A549 (cell line): ENCODE measurements around the gene SUGCT. TPM values are rescaled to one million over a fixed set of nuclear protein-coding genes. Genes with fewer than 3 reads are reported as not detected.

Experiments used
- ATAC-seq, 2 experiments: fragments of 200-7000 bp in 1 of 2; fragments of >200 bp in 1 of 2; cut with Nextera tagmentation in 1 of 2; cut with Tn5 transposase in 1 of 2; 3 replicates each; pipeline versions ENCODE4 v1.8.0 to v1.9.1; 2018 to 2020; ENCODE audit warnings: mild to moderate bottlenecking in 1 of 2, moderate library complexity in 1 of 2
- CTCF ChIA-PET: fragments of 300-600 bp; sonication (Branson Sonifier 250); formaldehyde crosslinking; extraction: SDS; loops from one replicate; lab custom pipeline; 2021; ENCODE audit warnings: antibody characterized with exemption, inconsistent platforms; lab: Yijun Ruan, JAX
- POLR2A ChIA-PET: fragments of 350-600 bp; formaldehyde crosslinking; extraction: SDS; loops from one replicate; lab custom pipeline; 2021; ENCODE audit warnings: antibody characterized with exemption, inconsistent platforms; lab: Yijun Ruan, JAX
- DNase-seq, 2 experiments: peaks; one replicate each; pipeline versions ENCODE4 v3.0.0 to v3.0.0-alpha.2; 2011 to 2016; ENCODE audit warnings: low read depth in 1 of 2, low spot score in 1 of 2
- FAIRE-seq: peaks from 2 replicates; lab custom pipeline; 2011; peaks lifted over from hg19 to GRCh38; lab: Jason Lieb, UNC
- H3K27ac ChIP-seq, 2 experiments: fragments of >200 bp; sonication (Bioruptor Twin); formaldehyde crosslinking; 3 replicates each; pipeline ENCODE4 v1.5.1; 2016 to 2017
- H3K4me1 ChIP-seq: fragments of >200 bp; sonication (Bioruptor Twin); formaldehyde crosslinking; 3 replicates; pipeline ENCODE4 v1.6.1; 2016
- H3K4me2 ChIP-seq: fragments of >200 bp; sonication (Bioruptor Twin); formaldehyde crosslinking; 3 replicates; pipeline ENCODE4 v1.6.1; 2016
- H3K4me3 ChIP-seq: fragments of >200 bp; sonication (Bioruptor Twin); formaldehyde crosslinking; 3 replicates; pipeline ENCODE4 v1.5.1; 2016
- H3K9me3 ChIP-seq: fragments of >200 bp; sonication (Bioruptor Twin); formaldehyde crosslinking; 3 replicates; pipeline ENCODE4 v1.6.1; 2016
- ATOH8 ChIP-seq: fragments of 250-450 bp; sonication (Bioruptor Pico); IDR thresholded peaks from 2 replicates; pipeline ENCODE4 v1.5.0; 2020; ENCODE audit warnings: low read depth, mild to moderate bottlenecking, moderate library complexity
- CBX2 ChIP-seq: fragments of 200-600 bp; sonication (generic); IDR thresholded peaks from 2 replicates; pipeline ENCODE4 v1.6.1; 2016; ENCODE audit warnings: low read depth, mild to moderate bottlenecking, borderline replicate concordance
- CBX8 ChIP-seq: fragments of 200-600 bp; sonication (generic); IDR thresholded peaks from 2 replicates; pipeline ENCODE4 v1.6.1; 2016
- CEBPB ChIP-seq, 2 experiments: fragments of >200 bp in 1 of 2; sonication (Bioruptor Twin) in 1 of 2; formaldehyde crosslinking in 1 of 2; IDR thresholded peaks; 2 replicates each; pipeline ENCODE4 v1.6.1; 2012 to 2016
- CHD4 ChIP-seq: fragments of 200-600 bp; sonication (generic); IDR thresholded peaks from 2 replicates; pipeline ENCODE4 v1.6.1; 2016; ENCODE audit warnings: antibody characterized with exemption, mild to moderate bottlenecking, borderline replicate concordance
- CTCF ChIP-seq: fragments of >200 bp; sonication (Bioruptor Twin); formaldehyde crosslinking; IDR thresholded peaks from 3 replicates; pipeline ENCODE4 v1.5.1; 2016
- EP300 ChIP-seq, 2 experiments: fragments of >200 bp; sonication (Bioruptor Twin); formaldehyde crosslinking; IDR thresholded peaks; 2 replicates in 1 of 2; 3 replicates in 1 of 2; pipeline ENCODE4 v1.6.1; 2016 to 2017
- FOSL2 ChIP-seq, 2 experiments: fragments of 450-650 bp in 1 of 2; fragments of >200 bp in 1 of 2; sonication (Bioruptor Twin) in 1 of 2; formaldehyde crosslinking; IDR thresholded peaks; 2 replicates each; pipeline versions ENCODE4 v1.5.0 to v1.6.1; 2016 to 2020; ENCODE audit warnings: mild to moderate bottlenecking in 1 of 2, moderate library complexity in 1 of 2
- FOXS1 ChIP-seq: fragments of 250-450 bp; sonication (Bioruptor Pico); IDR thresholded peaks from 2 replicates; pipeline ENCODE4 v1.5.0; 2020; ENCODE audit warnings: mild to moderate bottlenecking, moderate library complexity
- GATA3 ChIP-seq: IDR thresholded peaks from 2 replicates; pipeline ENCODE4 v1.6.1; 2012; ENCODE audit warnings: borderline replicate concordance
- HDAC2 ChIP-seq: fragments of 200-600 bp; sonication (generic); IDR thresholded peaks from 2 replicates; pipeline ENCODE4 v1.6.1; 2016
- HES2 ChIP-seq: fragments of >200 bp; sonication (Bioruptor Twin); formaldehyde crosslinking; IDR thresholded peaks from 2 replicates; pipeline ENCODE4 v1.6.1; 2016
- HEYL ChIP-seq: fragments of 250-450 bp; sonication (Bioruptor Pico); IDR thresholded peaks from 2 replicates; pipeline ENCODE4 v1.8.0; 2021; ENCODE audit warnings: mild to moderate bottlenecking, moderate library complexity
- HMGXB4 ChIP-seq: fragments of 250-450 bp; sonication (Bioruptor Pico); IDR thresholded peaks from 2 replicates; pipeline ENCODE4 v1.5.0; 2021; ENCODE audit warnings: mild to moderate bottlenecking, moderate library complexity, borderline replicate concordance
- HOXB13 ChIP-seq: fragments of 250-450 bp; sonication (Bioruptor Pico); IDR thresholded peaks from 2 replicates; pipeline ENCODE4 v1.5.0; 2020; ENCODE audit warnings: low read depth, mild to moderate bottlenecking, moderate library complexity
- MAFK ChIP-seq: fragments of 450-650 bp; IDR thresholded peaks from 2 replicates; pipeline ENCODE4 v1.6.1; 2014; ENCODE audit not compliant: partially characterized antibody
- NPAS2 ChIP-seq: fragments of 250-450 bp; sonication (Bioruptor Pico); IDR thresholded peaks from 2 replicates; pipeline ENCODE4 v1.8.0; 2022; ENCODE audit warnings: mild to moderate bottlenecking, moderate library complexity, borderline replicate concordance
- PBX3 ChIP-seq: IDR thresholded peaks from 2 replicates; pipeline ENCODE4 v1.6.1; 2012
- TP53 ChIP-seq: fragments of 250-450 bp; sonication (Bioruptor Pico); IDR thresholded peaks from 2 replicates; pipeline ENCODE4 v1.5.0; 2021; ENCODE audit warnings: mild to moderate bottlenecking, moderate library complexity
- USF2 ChIP-seq: fragments of 450-650 bp; IDR thresholded peaks from 2 replicates; pipeline ENCODE4 v1.6.1; 2014; ENCODE audit warnings: antibody characterized with exemption
- ZC3H11A ChIP-seq: fragments of 450-650 bp; IDR thresholded peaks from 2 replicates; pipeline ENCODE4 v1.6.1; 2014; ENCODE audit warnings: antibody characterized with exemption, mild to moderate bottlenecking
- ZFP36 ChIP-seq: fragments of 450-650 bp; IDR thresholded peaks from 2 replicates; pipeline ENCODE4 v1.6.1; 2014; ENCODE audit warnings: borderline replicate concordance; ENCODE audit not compliant: partially characterized antibody
- WGBS: methylation state at CpG from one replicate; pipeline ENCODE4 v1.1.6; 2017; ENCODE audit errors: missing lambda C conversion rate; 5-methylcytosine and 5-hydroxymethylcytosine counted together
- polyA plus RNA-seq, 4 experiments: library from polyadenylated mRNA; depleted of rRNA in 3 of 4; stranded (reverse); fragments of >200 nt; fragmentation: RNase III in 1 of 4; extraction: RNeasy Plus Mini Kit Qiagen cat#74134 plus additional on column Dnase treatment in 1 of 4; gene quantifications; 2 replicates in 3 of 4; 3 replicates in 1 of 4; pipeline ENCODE4 v1.2.3, GENCODE V29; 2011 to 2017

The SUGCT gene
- polyA plus RNA-seq, 2 of the 4 experiments (the other 2 are of a cell fraction) = 1.4 to 1.6 TPM

GRCh38 chr7:40220421-40220911 lies 85.7 kb downstream of the SUGCT start (continued):
- no peak for TF ChIP-seq FOSL2 (IDR thresholded peaks at IDR 0.05)
- no peak for TF ChIP-seq FOSL2 (CRISPR knock-in tag; IDR thresholded peaks at IDR 0.05)
- no peak for TF ChIP-seq CHD4

GRCh38 chr7:40221836-40222235 lies 87.0 kb downstream of the SUGCT start:
- POLR2A ChIA-PET = no interaction called here
- no peak for FAIRE-seq
- no peak overlapping the region for H3K4me3 ChIP-seq

GRCh38 chr7:40223451-40224127 lies 88.8 kb downstream of the SUGCT start:
- DNase-seq (no peak), ATAC-seq (no peak), FAIRE-seq (no peak)
- WGBS = 51% methylated on average over 2 of the region's 2 CpGs
- H3K4me1 ChIP-seq = peaks cover 5% of the 10 kb centered on the region; the same call in 1 of the 3 replicates
- ChIA-PET POLR2A (no interaction called here), CTCF (interaction anchor here (2.2 kb wide), 1 partner anchor 9 kb away, joined by 13 read pairs; no protein-coding TSS in a partner anchor)
- TF ChIP-seq HMGXB4 (CRISPR knock-in tag) (no peak), ZC3H11A (no peak), HEYL (CRISPR knock-in tag) (no peak), GATA3 (no peak), CBX8 (no peak), CTCF (no peak), NPAS2 (CRISPR knock-in tag) (no peak)
- H3K4me2 ChIP-seq = no peak overlapping the region
- H3K4me3 ChIP-seq = no peak overlapping the region
- H3K9me3 ChIP-seq = no peaks in the 10 kb centered on the region
- H3K27ac ChIP-seq = no peak overlapping the region

More at GRCh38 chr7:40221836-40222235, 87.0 kb downstream of the SUGCT start:
- H3K4me1 ChIP-seq = peaks cover 5% of the 10 kb centered on the region; the same call in 1 of the 3 replicates
- TF ChIP-seq ATOH8 (CRISPR knock-in tag) (no peak), USF2 (no peak), FOSL2 (IDR thresholded peaks at IDR 0.05) (no peak), FOSL2 (CRISPR knock-in tag; IDR thresholded peaks at IDR 0.05) (no peak), PBX3 (no peak), EP300 (IDR thresholded peaks at IDR 0.05) (no peak), CBX2 (no peak), CEBPB (IDR thresholded peaks at IDR 0.05) (no peak), FOXS1 (CRISPR knock-in tag) (no peak), HOXB13 (no peak), ZFP36 (no peak), TP53 (CRISPR knock-in tag) (no peak), HES2 (no peak), HDAC2 (no peak), MAFK (no peak)
- TF ChIP-seq, all 56 proteins: peak for 0
- DNase-seq (no peak), ATAC-seq (peak in 1 of 2 experiments; percentile 39; a peak in 3 of 6 replicates)
- 75% methylated on average over 2 of the region's 2 CpGs for WGBS
- CTCF ChIA-PET = interaction anchor here (1.2 to 5.2 kb wide), 3 partner anchors 10 to 1719 kb away, joined by 3 to 21 read pairs (median 5); no protein-coding TSS in a partner anchor
- Histone ChIP-seq H3K27ac (no peak overlapping the region; a peak in 1 of 6 replicates), H3K4me2 (no peak overlapping the region), H3K9me3 (no peaks in the 10 kb centered on the region)
